PC-3 (cell line): Measurements from ENCODE around the gene MUC6. TPM values are rescaled to one million over a fixed set of nuclear protein-coding genes. Genes with fewer than 3 reads are reported as not detected.

ENCODE experiments used
- ATAC-seq: fragments of 200-7000 bp; cut with Tn5 transposase; 2 replicates; pipeline ENCODE4 v1.9.1; 2020; ENCODE audit warnings: mild to moderate bottlenecking, moderate library complexity
- BruUV-seq: library from RNA; stranded (reverse); fragments of 400-500 nt; replicated peaks from 2 replicates; lab custom pipeline; 2021; lab: Mats Ljungman, UMichigan
- CTCF ChIA-PET: fragments of 300-600 bp; sonication (Branson Sonifier 250); formaldehyde crosslinking; loops from one replicate; lab custom pipeline; 2022; ENCODE audit warnings: antibody characterized with exemption; lab: Charles Lee
- POLR2A ChIA-PET: fragments of 300-600 bp; sonication (Branson Sonifier 250); formaldehyde crosslinking; loops from one replicate; lab custom pipeline; 2022; ENCODE audit warnings: antibody characterized with exemption; ENCODE audit not compliant: unreplicated experiment; lab: Charles Lee
- DNase-seq: peaks from one replicate; pipeline ENCODE4 v3.0.0-alpha.2; 2015
- H2AFZ ChIP-seq: fragments of 300-600 bp; sonication (generic); 2 replicates; pipeline ENCODE4 v1.6.0; 2016; ENCODE audit warnings: antibody characterized with exemption, low read length
- H3F3A ChIP-seq: fragments of 300-600 bp; sonication (generic); one replicate; pipeline ENCODE4 v1.6.0; 2017; ENCODE audit warnings: antibody characterized with exemption, low read length, control low read depth, mild to moderate bottlenecking; ENCODE audit not compliant: unreplicated experiment
- H3K27ac ChIP-seq: fragments of 300-600 bp; sonication (generic); 2 replicates; pipeline ENCODE4 v1.5.1; 2016; ENCODE audit warnings: mild to moderate bottlenecking, low read length
- H3K27me3 ChIP-seq: fragments of 300-600 bp; sonication (generic); 2 replicates; pipeline ENCODE4 v1.6.1; 2016; ENCODE audit warnings: low read length, mixed read lengths
- H3K36me3 ChIP-seq: fragments of 300-600 bp; sonication (generic); 2 replicates; pipeline ENCODE4 v1.6.1; 2016; ENCODE audit warnings: low read depth, mixed run types, low read length, mixed read lengths
- H3K4me1 ChIP-seq: fragments of 300-600 bp; sonication (generic); 2 replicates; pipeline ENCODE4 v1.5.1; 2016; ENCODE audit warnings: low read length; ENCODE audit not compliant: insufficient read depth
- H3K4me2 ChIP-seq: fragments of 300-600 bp; sonication (generic); 2 replicates; pipeline ENCODE4 v1.6.0; 2016; ENCODE audit warnings: low read length
- H3K4me3 ChIP-seq: fragments of 300-600 bp; sonication (generic); 2 replicates; pipeline ENCODE4 v1.5.1; 2016; ENCODE audit warnings: mild to moderate bottlenecking, low read length, mixed read lengths
- H3K79me2 ChIP-seq: fragments of 300-600 bp; sonication (generic); 2 replicates; pipeline ENCODE4 v1.6.1; 2017; ENCODE audit warnings: low read length, mixed read lengths
- H3K9ac ChIP-seq: fragments of 300-600 bp; sonication (generic); 2 replicates; pipeline ENCODE4 v1.6.0; 2016; ENCODE audit warnings: mild to moderate bottlenecking, low read length
- H3K9me2 ChIP-seq: fragments of 300-600 bp; sonication (generic); replicated peaks from 2 replicates; pipeline ENCODE4 v1.6.1; 2016; ENCODE audit warnings: mixed run types, low read length, mixed read lengths
- H3K9me3 ChIP-seq: fragments of 300-600 bp; sonication (generic); 2 replicates; pipeline ENCODE4 v1.6.1; 2016; ENCODE audit warnings: low read length, mixed read lengths
- H4K20me1 ChIP-seq: fragments of 300-600 bp; sonication (generic); 2 replicates; pipeline ENCODE4 v1.6.1; 2016; ENCODE audit warnings: low read length, mixed read lengths
- EZH2 ChIP-seq: fragments of 300-600 bp; sonication (generic); IDR thresholded peaks from one replicate; pipeline ENCODE4 v1.6.1; 2017; ENCODE audit warnings: antibody characterized with exemption, mild to moderate bottlenecking, low read length; ENCODE audit not compliant: unreplicated experiment
- EZH2phosphoT487 ChIP-seq: fragments of 300-600 bp; sonication (generic); IDR thresholded peaks from 2 replicates; pipeline ENCODE4 v1.6.1; 2018; ENCODE audit warnings: mild to moderate bottlenecking, antibody characterized with exemption, low read length, borderline replicate concordance
- intact Hi-C: fragments of 100-400 bp; cut with micrococcal nuclease; formaldehyde crosslinking; loops from 2 replicates; pipeline ENCODE4 v1.9.0; 2023
- total RNA-seq: library from RNA; depleted of rRNA; stranded (reverse); fragments of >200 nt; gene quantifications from 2 replicates; pipeline ENCODE4 v1.2.3, GENCODE V29; 2014
- TF ChIP-seq, protein P1 (sequence below): fragments of 300-600 bp; sonication (generic); conservative IDR thresholded peaks from 2 replicates; pipeline ENCODE4 v1.5.1; 2017; ENCODE audit warnings: antibody characterized with exemption, low read depth, mild to moderate bottlenecking, low read length

Gene MUC6
- total RNA-seq, 1 experiment from 2014 or later, result 0.18 TPM

DNA sequence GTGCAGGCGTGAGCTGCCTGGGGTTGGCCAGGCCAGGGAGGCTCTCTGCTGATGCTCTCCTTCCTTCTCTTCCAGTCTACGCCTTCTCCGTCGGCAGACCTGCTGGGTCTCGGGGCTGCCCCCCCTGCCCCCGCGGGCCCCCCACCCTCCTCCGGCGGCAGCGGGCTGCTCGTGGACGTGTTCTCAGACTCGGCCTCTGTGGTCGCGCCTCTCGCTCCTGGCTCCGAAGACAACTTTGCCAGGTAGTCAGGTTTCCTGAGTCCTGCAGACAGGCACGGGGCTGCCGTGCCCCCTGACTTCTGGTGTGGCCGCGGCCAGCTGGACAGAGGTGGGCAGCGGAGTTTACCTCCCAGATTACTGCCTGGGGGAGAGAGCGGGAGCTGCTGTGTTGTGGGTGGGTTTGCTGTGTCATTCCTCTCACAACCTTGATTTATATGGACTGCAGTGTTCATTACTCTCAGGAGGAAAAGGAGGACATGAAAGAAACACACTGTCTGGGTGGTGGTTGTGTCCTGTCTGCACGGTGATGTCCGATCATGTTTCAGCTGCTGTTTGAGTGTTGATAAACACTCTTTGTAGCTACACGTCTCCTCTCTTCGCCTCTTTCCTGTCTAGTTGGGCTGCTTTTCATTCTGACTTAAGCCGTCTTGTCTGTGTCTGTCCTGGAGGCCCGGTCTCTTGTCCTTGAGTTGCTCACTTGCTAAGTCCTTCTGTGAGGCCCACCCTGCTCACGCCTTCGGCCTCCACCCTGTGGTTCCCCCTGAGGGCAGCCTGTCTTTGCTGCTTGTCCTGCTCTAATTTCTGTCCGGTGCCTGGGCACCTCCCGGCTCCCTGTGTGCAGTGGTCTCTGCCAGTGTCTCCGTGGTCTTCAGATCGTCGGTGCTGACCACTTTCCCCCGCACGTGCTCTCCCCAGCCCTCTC is 35.9 kb downstream of the MUC6 start:
- no peak overlapping the region for H3K4me2 ChIP-seq
- no peak overlapping the region for H3K27ac ChIP-seq
- no TSS peak for BruUV-seq
- H3K79me2 ChIP-seq, result no peaks in the 10 kb centered on the region
- no peaks in the 10 kb centered on the region for H3K27me3 ChIP-seq
- CTCF ChIA-PET, result no interaction called here
- no peaks in the 10 kb centered on the region for H3K4me1 ChIP-seq
- intact Hi-C loops, result no loop called here
- DNase-seq (no peak), ATAC-seq (no peak)
- H3K9me3 ChIP-seq, result no peaks in the 10 kb centered on the region
- H3K4me3 ChIP-seq, result no peak overlapping the region
- H3F3A ChIP-seq, result no peaks in the 10 kb centered on the region
- H3K9me2 ChIP-seq, result no peaks in the 10 kb centered on the region
- H2AFZ ChIP-seq, result no peak overlapping the region
- POLR2A ChIA-PET, result no interaction called here
- peaks cover 12% of the 10 kb centered on the region for H3K36me3 ChIP-seq
- no peak overlapping the region for H3K9ac ChIP-seq
- TF ChIP-seq, protein P1, sequence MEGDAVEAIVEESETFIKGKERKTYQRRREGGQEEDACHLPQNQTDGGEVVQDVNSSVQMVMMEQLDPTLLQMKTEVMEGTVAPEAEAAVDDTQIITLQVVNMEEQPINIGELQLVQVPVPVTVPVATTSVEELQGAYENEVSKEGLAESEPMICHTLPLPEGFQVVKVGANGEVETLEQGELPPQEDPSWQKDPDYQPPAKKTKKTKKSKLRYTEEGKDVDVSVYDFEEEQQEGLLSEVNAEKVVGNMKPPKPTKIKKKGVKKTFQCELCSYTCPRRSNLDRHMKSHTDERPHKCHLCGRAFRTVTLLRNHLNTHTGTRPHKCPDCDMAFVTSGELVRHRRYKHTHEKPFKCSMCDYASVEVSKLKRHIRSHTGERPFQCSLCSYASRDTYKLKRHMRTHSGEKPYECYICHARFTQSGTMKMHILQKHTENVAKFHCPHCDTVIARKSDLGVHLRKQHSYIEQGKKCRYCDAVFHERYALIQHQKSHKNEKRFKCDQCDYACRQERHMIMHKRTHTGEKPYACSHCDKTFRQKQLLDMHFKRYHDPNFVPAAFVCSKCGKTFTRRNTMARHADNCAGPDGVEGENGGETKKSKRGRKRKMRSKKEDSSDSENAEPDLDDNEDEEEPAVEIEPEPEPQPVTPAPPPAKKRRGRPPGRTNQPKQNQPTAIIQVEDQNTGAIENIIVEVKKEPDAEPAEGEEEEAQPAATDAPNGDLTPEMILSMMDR, result no peak
- TF ChIP-seq EZH2phosphoT487 (no peak), EZH2 (no peak)
- H4K20me1 ChIP-seq, result no peaks in the 10 kb centered on the region

DNA sequence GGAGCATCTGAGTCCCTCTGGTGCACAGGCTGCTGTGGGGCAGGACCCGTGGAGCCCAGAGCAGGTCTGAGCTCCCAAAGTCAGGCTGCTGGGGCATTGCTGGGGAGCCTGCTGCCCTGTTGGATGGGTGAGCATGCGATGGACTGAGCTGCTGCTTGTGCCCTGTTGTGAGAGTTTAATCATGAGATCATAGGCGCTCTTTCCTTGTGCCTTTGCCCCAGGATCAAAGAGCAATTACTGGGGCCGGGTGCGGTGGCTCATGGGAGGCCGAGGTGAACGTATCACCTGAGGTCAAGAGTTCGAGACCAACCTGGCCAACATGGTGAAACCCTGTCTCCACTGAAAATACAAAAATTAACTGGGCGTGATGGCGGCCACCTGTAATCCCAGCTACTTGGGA is 37.5 kb downstream of the MUC6 start:
- no peak overlapping the region for H3K4me2 ChIP-seq
- no peak overlapping the region for H3K4me3 ChIP-seq
- POLR2A ChIA-PET, result no interaction called here
- CTCF ChIA-PET, result no interaction called here
- intact Hi-C loops, result no loop called here
- H3K27ac ChIP-seq, result no peak overlapping the region
- no TSS peak for BruUV-seq
- no peak overlapping the region for H2AFZ ChIP-seq
- H3K9ac ChIP-seq, result no peak overlapping the region
- no peaks in the 10 kb centered on the region for H3K27me3 ChIP-seq
- peaks cover 8% of the 10 kb centered on the region; the same call in 1 of the 2 replicates for H3K36me3 ChIP-seq
- DNase-seq, result no peak
- H3F3A ChIP-seq, result no peaks in the 10 kb centered on the region
- no peaks in the 10 kb centered on the region for H3K9me3 ChIP-seq
- ATAC-seq, result no peak
- no peaks in the 10 kb centered on the region for H4K20me1 ChIP-seq
- H3K4me1 ChIP-seq, result no peaks in the 10 kb centered on the region
- H3K9me2 ChIP-seq, result no peaks in the 10 kb centered on the region
- TF ChIP-seq EZH2phosphoT487 (no peak), EZH2 (no peak)
- TF ChIP-seq, protein P1, result no peak
- H3K79me2 ChIP-seq, result no peaks in the 10 kb centered on the region

DNA sequence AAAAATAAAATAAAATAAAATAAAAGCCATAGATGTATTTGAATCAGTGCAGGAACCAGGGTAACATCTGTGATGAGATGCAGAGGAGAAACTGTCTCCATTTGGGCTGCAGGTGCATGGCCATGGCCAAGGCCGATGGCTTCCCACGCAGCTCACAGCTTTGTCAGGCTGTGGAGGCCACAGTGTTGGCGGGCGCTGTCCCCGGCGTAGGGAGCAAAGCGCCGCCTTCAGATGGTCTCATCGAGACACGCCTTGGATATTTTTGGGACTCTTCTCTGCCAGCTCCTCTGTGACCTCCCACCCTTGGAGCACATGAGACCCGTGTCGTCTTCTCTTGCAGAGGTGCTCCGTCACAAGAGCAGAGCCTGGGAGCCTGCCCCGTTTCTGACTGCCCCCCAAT is 38.6 kb downstream of the MUC6 start:
- intact Hi-C loops, result no loop called here
- no peaks in the 10 kb centered on the region for H3K9me2 ChIP-seq
- no peak overlapping the region for H3K27ac ChIP-seq
- ChIA-PET POLR2A (no interaction called here), CTCF (no interaction called here)
- no peaks in the 10 kb centered on the region for H3F3A ChIP-seq
- H3K27me3 ChIP-seq, result no peaks in the 10 kb centered on the region
- ATAC-seq (no peak), DNase-seq (no peak)
- no TSS peak for BruUV-seq
- H3K9ac ChIP-seq, result no peak overlapping the region
- no peaks in the 10 kb centered on the region for H4K20me1 ChIP-seq
- H3K4me1 ChIP-seq, result no peaks in the 10 kb centered on the region
- no peak overlapping the region for H3K4me3 ChIP-seq
- no peaks in the 10 kb centered on the region for H3K9me3 ChIP-seq
- H3K79me2 ChIP-seq, result no peaks in the 10 kb centered on the region
- TF ChIP-seq EZH2phosphoT487 (no peak), EZH2 (no peak)
- TF ChIP-seq, protein P1, result no peak
- H3K4me2 ChIP-seq, result no peak overlapping the region
- H2AFZ ChIP-seq, result no peak overlapping the region
- H3K36me3 ChIP-seq, result peaks cover 3% of the 10 kb centered on the region; the same call in 1 of the 2 replicates
